Measurements from ENCODE around the gene MYO7A.

Gene MYO7A

GRCh38 chr11:77202941-77203900, 75.2 kb downstream of the MYO7A start:
- no peak for DNase-seq

GRCh38 chr11:77203901-77204753, 76.1 kb downstream of the MYO7A start:
- no peak for DNase-seq

- no peak for DNase-seq
Measured at GRCh38 chr11:77204754-77205466, 76.9 kb downstream of the MYO7A start.

GRCh38 chr11:77205467-77206263, 77.6 kb downstream of the MYO7A start:
- DNase-seq, result no peak

- DNase-seq, result no peak
Measured at GRCh38 chr11:77206264-77207018, 78.4 kb downstream of the MYO7A start.

GRCh38 chr11:77207019-77207485, 79.0 kb downstream of the MYO7A start:
- no peak for DNase-seq

- DNase-seq, result no peak
Measured at GRCh38 chr11:77207618-77208313, 79.7 kb downstream of the MYO7A start.

GRCh38 chr11:77208535-77208934, 80.5 kb downstream of the MYO7A start:
- DNase-seq, result no peak

GRCh38 chr11:77209663-77210062, 81.6 kb downstream of the MYO7A start:
- no peak for DNase-seq

- no peak for DNase-seq
Measured at GRCh38 chr11:77211040-77211451, 83.0 kb downstream of the MYO7A start.

GRCh38 chr11:77211594-77212251, 83.7 kb downstream of the MYO7A start:
- no peak for DNase-seq

- no peak for DNase-seq
Measured at GRCh38 chr11:77212314-77213007, 84.4 kb downstream of the MYO7A start.

GRCh38 chr11:77213029-77213579, 85.1 kb downstream of the MYO7A start:
- DNase-seq, result no peak

GRCh38 chr11:77213589-77214428, 85.8 kb downstream of the MYO7A start:
- no peak for DNase-seq

GRCh38 chr11:77214557-77214956, 86.5 kb downstream of the MYO7A start:
- no peak for DNase-seq

- DNase-seq, result no peak
Measured at GRCh38 chr11:77215106-77215505, 87.1 kb downstream of the MYO7A start.

- no peak for DNase-seq
Measured at GRCh38 chr11:77217156-77217555, 89.1 kb downstream of the MYO7A start.

GRCh38 chr11:77223797-77224196, 95.8 kb downstream of the MYO7A start:
- no peak for DNase-seq

Measured in NCI-H1436 (cell line).